ENCODE results near the gene PTPMT1.
"Not testable (repeated sequence)": the region's sequence is repeated elsewhere in the genome, so short reads cannot be mapped to it uniquely, and the experiment has no call there.

Gene PTPMT1

DNA sequence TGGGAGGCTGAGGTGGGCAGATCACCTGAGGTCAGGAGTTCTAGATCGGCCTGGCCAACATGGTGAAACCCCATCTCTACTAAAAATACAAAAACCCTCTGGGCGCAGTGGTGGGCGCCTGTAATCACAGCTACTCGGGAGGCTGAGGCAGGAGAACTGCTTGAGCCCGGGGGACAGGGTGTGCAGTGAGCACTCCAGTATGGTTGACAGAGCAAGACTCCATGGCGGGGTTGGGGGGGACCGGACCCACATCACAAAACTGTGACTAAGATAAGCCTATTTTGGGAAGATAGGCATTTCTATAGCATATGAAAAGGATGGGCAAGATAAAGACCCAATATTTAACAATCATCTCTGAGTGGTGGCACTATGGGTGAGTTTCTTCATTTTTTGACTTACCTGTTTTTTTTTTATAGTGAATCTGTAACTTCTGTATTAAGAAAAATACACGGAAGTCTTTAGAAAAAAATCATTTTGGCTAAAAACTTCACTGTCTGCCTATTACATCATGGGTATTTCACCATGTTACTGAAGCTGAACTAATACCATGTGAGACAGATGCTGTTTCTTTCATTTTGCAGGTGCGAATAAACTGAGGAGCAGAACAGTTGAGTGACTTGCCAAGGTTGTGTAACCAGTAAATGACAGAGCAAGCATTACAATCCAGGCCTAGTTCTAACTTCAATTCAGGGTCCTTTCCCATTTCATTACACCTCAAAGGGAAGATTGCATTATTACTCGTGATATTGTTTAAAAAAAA lies 14.9 kb upstream of the PTPMT1 start:
- DNase-seq = no peak

DNA sequence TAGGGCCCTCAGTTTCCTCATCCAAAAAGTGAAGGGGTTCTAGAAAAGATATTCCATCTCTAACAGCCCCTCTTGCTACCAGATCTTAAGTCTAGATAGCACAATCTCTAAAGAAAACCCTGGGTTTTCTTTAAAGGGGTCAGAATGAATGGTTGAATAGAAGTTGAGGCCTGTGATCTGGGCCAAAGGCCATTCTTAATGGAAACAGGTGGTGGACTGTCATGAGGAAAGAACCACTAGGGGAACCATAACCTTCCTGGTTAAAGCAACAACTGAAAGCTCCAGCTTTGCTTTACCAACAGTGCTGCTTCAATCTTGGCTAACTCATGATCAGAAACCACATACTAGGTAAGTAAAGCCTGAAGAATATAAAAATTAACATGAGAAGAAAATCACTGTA lies 14.3 kb upstream of the PTPMT1 start:
- DNase-seq = no peak

GRCh38 chr11:47552056-47552565 lies 13.3 kb upstream of the PTPMT1 start:
- DNase-seq = peak; percentile 56

DNA sequence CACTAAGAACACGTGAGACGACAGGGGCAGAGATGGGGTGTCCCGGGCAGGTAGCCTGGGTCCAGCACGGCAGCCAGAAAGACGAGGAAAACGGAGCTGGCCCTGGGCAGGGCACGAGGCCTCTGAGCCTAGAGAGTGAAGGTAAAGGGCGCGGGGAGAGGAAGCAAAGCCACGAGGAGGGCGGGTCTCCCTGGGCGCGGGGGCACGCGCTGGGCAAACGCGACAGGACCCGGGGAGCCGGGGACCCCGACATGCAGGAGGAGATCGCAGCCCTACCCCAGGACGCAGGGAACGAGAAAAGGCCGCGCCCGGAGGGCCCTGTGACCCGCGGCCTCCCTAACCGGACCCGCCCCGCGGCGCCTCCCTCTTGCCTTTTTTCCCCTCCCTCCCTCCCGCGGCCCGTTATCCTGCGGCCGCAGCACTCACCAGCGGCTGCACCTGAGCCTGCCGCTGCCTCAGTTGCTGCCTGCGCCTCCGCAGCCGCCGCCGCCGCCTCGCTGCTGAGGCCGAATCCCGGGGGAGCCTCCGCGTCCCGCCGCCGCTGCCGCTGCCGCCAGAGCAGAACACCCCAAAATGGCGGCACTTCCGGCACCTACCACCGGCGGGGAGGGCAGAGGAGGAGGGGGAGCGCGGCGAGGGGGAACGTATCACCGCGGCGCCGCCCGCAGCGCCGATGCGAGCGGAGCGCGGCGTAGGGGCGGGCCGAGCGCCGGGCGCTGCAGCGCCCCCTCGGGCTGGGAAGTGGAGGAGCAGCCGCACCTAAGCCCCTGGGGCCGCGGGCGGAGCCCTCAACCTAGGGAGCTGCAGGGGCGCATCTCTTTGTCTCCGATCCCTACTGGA lies 12.6 kb upstream of the PTPMT1 start, which contains the start of gene CELF1:
TSS of gene CELF1 (minus strand) at position 567 of the 840 bp plus-strand sequence. CDS start 53,609 bp downstream, outside the sequence.
- peak; percentile 92 for DNase-seq

DNA sequence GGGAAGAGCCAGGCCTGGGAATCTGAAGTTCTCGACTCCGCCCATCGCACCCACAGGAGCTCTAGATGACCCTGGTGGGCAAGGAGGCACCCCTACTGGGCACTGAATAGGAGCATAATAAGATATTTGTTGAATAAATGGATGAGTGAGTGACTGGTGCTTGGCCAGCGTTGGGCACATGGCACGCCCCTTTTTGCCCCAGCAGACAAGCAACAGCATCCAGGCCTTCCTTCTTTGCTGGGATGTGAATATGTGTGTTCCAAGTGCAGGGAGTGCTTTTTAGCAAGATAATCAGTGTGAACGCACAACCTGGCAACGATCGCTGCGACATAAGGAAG lies 12.0 kb upstream of the PTPMT1 start:
- no peak for DNase-seq

GRCh38 chr11:47557004-47557403 lies 8.4 kb upstream of the PTPMT1 start:
- DNase-seq = not testable (repeated sequence)

DNA sequence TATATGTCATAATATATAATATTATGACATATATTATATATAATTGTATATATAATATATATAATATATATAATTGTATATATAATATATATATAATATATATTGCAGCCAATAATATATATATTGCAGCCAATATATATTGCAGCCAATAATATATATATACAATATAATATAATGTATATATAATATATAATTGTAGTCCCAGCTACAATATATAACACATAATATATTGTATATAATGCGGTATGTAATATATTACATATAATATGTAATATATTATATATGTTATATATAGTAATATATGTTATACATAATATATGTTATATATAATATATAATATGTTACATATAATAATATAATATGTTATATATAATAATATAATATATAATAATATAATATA lies 6.7 kb upstream of the PTPMT1 start:
- DNase-seq = no peak

DNA sequence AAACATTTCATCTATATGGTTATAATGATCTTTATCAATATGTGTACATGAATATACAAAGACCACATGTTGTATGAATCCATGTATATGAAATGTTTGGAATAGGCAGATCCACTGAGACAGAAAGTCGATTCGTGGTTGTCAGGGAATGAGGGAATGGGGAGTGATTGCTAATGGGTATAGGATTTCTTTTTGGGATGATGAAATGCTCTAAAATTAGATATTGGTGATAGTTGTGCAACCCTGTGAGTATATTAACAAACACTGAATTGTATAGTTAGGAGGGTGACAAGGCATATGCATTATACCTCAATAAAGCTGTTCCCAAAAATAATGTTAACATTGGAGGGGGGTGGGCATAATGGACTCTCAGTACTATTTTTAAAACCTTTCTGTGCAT lies 5.0 kb upstream of the PTPMT1 start:
- peak; percentile 33 for DNase-seq

DNA sequence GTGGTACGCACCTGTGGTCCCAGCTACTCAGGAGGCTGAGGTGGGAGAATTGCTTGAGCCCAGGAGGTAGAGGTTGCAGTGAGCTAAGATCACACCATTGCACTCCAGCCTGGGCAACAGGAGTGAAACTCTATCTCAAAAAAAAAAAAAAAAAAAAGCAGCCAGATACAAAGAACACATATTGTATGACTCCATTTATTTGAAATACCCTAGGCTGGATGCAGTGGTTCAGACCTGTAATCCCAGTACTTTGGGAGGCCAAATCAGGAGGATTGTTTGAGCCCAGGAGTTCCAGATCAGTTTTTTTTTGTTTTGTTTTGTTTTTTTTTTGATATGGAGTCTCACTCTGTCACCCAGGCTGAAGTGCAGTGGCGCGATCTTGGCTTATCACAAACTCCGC lies 3.0 kb upstream of the PTPMT1 start:
- DNase-seq = not testable (repeated sequence)

DNA sequence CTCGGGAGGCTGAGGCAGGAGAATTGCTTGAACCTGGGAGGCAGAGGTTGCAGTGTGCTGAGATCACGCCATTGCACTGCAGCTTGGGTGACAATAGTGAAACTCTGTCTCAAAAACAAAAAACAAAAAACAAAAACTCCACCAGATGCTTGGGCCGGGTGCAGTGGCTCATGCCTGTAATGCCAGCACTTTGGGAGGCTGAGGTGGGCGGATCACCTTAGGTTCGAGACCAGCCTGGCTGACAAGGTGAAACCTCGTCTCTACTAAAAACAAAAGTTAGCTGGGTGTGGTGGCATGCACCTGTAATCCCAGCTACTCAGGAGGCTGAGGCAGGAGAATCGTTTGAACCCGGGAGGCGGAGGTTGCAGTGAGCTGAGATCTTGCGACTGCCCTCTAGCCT lies 1.0 kb upstream of the PTPMT1 start:
- DNase-seq = not testable (repeated sequence)

DNA sequence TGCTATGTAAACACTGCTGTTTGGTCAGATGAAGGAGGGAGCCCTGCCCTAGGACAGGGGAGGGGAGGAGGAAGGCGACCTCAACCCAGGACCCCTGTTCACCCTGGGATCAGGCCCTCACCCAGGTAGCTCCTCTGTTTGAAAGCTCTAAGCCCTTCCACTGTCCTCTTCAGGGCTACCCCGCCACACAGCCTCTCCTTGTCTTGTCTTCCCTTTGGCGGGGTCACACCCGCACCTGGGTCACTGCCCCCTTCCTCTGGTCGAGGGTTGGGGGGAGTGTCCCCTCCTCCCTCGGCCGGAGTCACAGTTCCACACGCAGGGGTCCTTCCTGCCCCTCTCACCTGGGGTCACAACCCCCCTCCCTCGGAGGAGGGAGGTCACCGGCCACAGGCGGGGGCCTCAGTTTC lies 463 bp upstream of the PTPMT1 start:
- no peak for DNase-seq

DNA sequence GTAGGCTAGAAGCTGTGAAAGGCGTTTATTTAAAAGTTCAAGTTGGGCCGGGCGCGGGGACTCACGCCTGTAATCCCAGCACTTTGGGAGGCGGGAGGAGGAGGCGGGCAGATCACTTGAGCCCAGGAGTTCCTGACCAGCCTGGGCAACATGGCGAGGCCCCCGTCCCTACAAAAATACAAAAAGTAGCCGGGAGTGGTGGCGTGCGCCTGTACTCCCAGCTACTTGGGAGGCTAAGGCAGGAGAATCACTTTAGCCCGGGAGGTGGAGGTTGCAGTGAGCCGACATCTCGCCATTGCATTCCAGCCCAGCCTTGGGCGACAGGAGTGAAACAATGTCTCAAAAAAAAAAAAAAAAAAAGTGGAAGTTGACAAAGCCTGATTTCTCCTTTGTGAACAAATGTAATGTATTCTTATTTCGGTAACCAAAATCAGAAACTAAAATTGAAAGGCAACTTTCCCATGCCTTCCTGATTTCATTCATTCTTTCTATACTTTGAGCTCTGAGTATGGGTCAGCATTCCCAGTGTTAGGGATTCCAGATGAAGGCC lies 825 bp downstream of the PTPMT1 start:
- no peak for DNase-seq

- DNase-seq = no peak
Observed at GRCh38 chr11:47569646-47570045, 4.2 kb downstream of the PTPMT1 start.

DNA sequence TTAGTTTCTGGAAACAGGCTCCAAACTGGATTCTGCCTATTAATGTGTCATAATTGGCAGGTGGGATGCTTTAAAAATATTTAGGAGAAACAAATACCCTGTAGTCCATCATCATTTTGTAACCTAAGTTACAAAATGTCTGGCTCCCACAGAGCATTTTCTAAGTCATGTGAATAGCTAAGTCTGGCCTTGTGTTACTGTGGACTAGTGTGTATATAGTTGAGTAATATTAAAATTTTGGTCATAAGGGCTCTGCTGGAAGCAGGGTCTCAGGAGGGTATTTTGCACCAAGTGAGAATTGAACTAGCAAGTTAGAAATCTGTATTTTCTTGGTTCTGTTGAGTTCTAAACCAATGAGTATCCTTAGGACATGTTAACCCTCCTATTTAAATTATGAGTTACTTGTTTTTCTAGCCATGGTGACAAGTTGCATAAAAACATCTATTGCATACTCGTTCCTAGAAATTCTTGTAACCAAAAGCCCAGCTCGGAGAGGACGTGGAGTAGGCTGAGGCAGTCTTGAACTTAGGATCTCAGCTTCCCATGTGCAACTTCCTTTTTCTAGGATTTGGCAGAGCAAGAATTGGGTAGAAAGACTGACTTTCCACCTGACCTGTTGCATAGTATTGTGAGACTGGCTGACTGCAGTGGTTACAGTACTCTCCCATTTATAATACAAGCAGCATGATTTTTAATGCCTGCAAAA lies 5.4 kb downstream of the PTPMT1 start:
- DNase-seq = no peak

- DNase-seq = no peak
Observed at GRCh38 chr11:47571357-47571729, 5.9 kb downstream of the PTPMT1 start.

- DNase-seq = peak; percentile 43
Observed at GRCh38 chr11:47571895-47572294, 6.5 kb downstream of the PTPMT1 start.

DNA sequence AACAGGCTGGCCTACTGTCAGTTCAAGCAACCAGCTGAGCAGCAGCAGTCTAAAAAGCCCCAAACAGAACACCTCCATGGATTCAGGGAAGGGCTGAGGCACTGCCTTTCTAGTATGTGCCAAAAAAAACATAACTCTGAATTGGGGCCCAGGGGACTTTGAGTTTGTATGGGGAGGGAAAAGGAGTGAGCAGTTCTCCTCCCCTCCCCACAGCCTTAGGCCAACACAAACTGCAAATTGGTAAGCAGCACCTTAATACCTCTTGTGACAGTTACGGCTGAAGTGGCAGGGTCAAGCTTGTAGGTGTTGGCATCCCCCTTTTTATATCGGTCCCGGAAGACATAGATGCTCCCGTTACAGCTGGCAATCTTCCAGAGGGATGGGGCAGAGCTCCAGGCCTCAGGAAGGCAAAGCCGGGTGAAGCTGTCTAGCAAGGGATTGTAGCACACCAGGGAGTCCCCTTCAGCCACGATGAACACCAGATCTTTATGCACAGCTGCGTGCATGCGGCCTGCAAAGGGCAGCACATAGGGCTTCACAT lies 7.4 kb downstream of the PTPMT1 start:
- DNase-seq = no peak

DNA sequence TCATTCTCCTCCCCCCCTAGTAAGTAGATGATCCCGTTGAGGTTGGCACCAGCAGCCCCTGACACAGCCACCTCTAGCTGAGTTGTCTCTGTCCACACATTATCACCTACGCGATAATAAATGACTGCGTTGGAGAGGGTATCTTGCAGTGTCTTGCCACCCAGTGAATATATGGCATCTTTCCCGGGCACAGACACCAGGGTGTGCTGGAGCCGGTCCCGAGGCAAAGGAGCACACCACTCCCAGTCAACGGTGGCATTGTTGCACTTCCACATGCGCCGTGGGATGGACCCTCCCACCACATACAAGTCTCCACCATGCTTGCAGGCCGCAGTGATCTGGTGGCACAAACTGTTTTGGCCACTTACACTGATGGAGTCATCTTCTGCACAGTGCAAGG lies 7.9 kb downstream of the PTPMT1 start:
- DNase-seq = no peak

DNA sequence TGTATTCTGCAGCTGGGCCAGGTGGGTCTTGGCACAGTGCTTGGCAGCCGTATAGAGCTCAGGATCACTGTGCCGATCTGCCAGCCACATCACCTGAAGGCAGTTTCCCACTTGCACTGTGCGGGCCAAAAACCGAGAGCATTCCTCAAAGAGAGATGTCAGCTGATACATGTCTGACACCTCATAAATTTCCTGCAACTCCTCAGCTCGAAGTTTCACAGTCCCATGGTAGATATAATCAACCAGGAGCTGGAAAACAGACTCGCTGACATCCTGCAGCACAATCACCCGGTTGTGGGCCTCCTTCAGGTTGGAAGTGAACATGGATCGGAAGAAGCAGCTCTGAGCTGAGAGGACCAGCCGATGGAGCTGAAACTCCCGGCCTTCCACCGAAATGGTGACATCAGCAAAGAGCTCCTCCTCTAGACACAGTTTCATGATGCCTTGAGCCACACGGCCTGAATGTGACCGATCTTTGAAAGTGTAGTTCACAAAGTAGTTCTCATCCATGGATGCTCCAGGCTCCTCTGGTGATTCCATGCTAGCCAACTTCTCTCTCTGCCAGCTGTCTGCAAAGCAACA lies 12.2 kb downstream of the PTPMT1 start:
- no peak for DNase-seq

GRCh38 chr11:47578524-47579494 lies 13.4 kb downstream of the PTPMT1 start, which contains the start of the genes KBTBD4 and NDUFS3:
KBTBD4 (minus strand) TSS chr11:47578970; CDS start chr11:47578951, 19 bp downstream.
NDUFS3 (plus strand) TSS chr11:47579074; CDS start chr11:47579092, 18 bp downstream.
- peak; percentile 88 for DNase-seq

- no peak for DNase-seq
Observed at GRCh38 chr11:47583844-47584243, 18.4 kb downstream of the PTPMT1 start.
